Glomerular visceral epithelial cell (primary cell): ENCODE measurements around the gene PYHIN1.
A peak's percentile ranks its signal among the peaks of the same experiment; 100 is the strongest.

ENCODE experiments used
- DNase-seq: peaks from one replicate; pipeline ENCODE4 v3.0.0-alpha.2; 2016; ENCODE audit errors: extremely low spot score

PYHIN1 gene

DNA sequence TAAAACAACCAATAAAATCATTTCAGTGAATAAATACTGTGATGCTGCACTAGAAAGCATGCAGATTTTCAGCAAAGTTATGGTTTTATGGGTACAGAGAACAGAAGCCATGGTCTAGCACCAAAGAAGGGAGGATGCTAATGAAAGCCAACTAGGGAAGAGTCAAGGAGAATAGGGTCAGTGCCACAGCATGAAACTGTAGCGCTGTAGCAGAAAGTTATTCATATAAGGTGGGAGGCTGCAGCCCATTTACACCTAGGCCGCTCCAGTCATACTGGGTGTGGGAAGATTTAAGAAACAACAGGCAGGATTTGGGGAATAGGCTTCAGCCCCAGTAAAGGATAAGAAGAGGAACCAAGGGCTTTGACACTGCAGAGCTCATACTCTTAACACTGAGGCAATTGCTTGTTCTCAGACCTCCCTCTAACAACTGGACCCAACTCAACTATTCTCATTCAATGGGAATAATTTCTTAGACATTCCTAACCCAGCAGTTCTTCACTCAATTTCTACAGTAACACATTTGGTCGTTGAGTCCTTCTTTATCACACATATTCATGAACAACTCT lies 82.7 kb downstream of the PYHIN1 start:
- DNase-seq = no peak

DNA sequence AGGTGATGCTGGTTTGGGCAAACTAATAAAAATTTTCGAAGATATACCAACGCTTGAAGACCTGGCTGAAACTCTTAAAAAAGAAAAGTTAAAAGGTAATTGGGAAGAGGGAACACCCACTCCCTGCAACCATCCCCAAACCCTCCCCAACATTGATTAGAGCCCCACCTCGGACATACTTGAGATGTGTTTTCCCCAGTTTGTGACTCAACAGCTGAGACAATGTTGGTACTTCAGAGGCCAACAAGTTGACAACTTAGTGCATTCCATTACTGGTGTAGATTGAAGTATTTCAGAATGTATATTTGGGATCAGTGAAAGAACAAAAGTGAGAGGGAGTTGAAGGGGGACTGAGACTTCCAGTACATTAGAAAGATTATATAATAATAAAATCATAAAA lies 83.5 kb downstream of the PYHIN1 start:
- no peak for DNase-seq

DNA sequence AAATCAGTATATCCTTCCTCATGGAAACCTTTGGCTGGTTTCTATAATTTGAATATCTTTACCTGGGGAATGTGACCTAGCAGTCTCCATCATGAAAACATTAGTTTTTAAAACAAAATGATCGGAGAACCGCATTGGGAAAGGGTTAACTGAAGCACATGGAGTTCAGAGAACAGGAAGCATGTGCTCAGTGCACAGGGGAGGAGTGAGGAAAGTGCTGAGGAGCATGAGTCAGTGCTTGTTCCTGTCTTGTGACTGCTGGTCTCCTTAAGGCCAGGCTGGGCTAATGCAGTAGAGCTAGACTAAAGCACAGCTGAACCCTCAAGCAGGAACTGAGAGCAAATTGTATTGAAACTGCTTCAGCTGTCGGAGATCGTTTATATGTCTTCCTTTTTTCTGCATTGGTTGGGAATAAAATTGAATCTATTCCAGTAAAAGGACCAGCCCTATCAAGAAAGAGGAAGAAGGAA lies 84.1 kb downstream of the PYHIN1 start:
- peak; percentile 79 for DNase-seq

DNA sequence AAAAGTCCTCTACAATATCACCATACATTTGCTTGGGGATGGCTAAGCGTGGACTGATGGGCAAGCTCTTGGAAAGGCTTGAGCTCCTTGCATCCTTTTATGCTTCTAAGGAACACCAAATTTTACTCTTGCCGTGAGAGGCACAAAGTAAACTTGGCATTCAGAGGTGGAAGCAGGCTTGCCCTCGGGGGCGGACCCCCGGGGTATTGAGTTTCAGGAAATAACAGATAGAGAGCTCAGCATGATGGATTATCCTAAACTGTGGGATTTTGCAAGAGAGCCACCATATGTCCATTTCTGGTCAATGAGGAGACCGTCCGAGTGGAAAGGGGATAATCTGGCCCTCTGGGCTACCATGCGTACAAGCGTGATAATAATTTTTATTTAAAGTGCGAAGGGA lies 92.4 kb downstream of the PYHIN1 start:
- no peak for DNase-seq

DNA sequence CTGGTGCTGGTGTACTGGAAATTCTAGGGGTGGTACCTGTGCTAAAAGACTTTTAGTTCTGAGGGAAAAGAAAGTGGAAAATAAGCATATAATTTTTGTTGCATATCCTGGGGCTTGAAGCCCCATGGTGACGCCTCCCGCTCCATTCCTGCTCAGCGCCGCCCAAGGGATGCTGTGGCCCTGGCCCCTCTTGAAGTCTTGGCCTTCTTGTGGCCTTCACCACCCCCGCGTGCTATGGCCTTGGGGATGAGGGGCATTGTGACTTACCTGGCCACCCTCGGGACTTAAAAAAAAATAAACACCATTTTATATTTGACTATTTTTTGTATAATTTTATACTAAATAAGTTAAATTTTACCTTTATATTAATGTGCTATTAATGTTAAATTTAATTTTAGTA lies 93.7 kb downstream of the PYHIN1 start:
- DNase-seq = no peak
